Stimulated activated memory B cell treated with anti-CD40 and anti-IgM and Interleukin-4, amounts not matched to agents 10 μg/mL and 1 μg/mL and 100 μg/mL, for 72 hours (primary cell): ENCODE measurements around the gene BCAP31.
A peak's percentile ranks its signal among the peaks of the same experiment; 100 is the strongest.
"Not testable (repeated sequence)": the region's sequence is repeated elsewhere in the genome, so short reads cannot be mapped to it uniquely, and the experiment has no call there.

Experiments used
- ATAC-seq: fragments of 150-1000 bp; cut with Tn5 transposase; 2 replicates; pipeline ENCODE4 v1.10.0; 2021
- H3K27ac Mint-ChIP-seq: one replicate; pipeline ENCODE4 v1.8.0; 2022; ENCODE audit warnings: mild to moderate bottlenecking, mixed read lengths
- H3K27me3 Mint-ChIP-seq: one replicate; pipeline ENCODE4 v1.8.0; 2022; ENCODE audit warnings: mixed read lengths
- H3K36me3 Mint-ChIP-seq: one replicate; pipeline ENCODE4 v1.8.0; 2022; ENCODE audit warnings: mixed read lengths
- H3K4me1 Mint-ChIP-seq: one replicate; pipeline ENCODE4 v1.8.0; 2022; ENCODE audit warnings: mixed read lengths
- H3K4me3 Mint-ChIP-seq: one replicate; pipeline ENCODE4 v1.8.0; 2022; ENCODE audit warnings: mild to moderate bottlenecking, moderate library complexity, mixed read lengths
- H3K9me3 Mint-ChIP-seq: one replicate; pipeline ENCODE4 v1.8.0; 2022; ENCODE audit warnings: mixed read lengths

BCAP31 gene

GRCh38 chrX:153730115-153730514, 5.9 kb upstream of the BCAP31 start:
- H3K27ac Mint-ChIP-seq, H3K9me3 Mint-ChIP-seq, H3K4me3 Mint-ChIP-seq, ATAC-seq, H3K27me3 Mint-ChIP-seq: not testable (repeated sequence)
- Mint-ChIP-seq H3K4me1 (peaks cover 30% of the 10 kb centered on the region), H3K36me3 (peaks cover 23% of the 10 kb centered on the region)

- ATAC-seq, result no peak
- peaks cover 24% of the 10 kb centered on the region for H3K4me1 Mint-ChIP-seq
- no peak overlapping the region for H3K27ac Mint-ChIP-seq
- no peaks in the 10 kb centered on the region for H3K9me3 Mint-ChIP-seq
- H3K27me3 Mint-ChIP-seq, result no peaks in the 10 kb centered on the region
- H3K36me3 Mint-ChIP-seq, result peaks cover 18% of the 10 kb centered on the region
- H3K4me3 Mint-ChIP-seq, result no peak overlapping the region
Observed at GRCh38 chrX:153728951-153729631, 4.9 kb upstream of the BCAP31 start.

- Mint-ChIP-seq H3K27ac (no peak overlapping the region), H3K4me3 (no peak overlapping the region), H3K4me1 (peaks cover 28% of the 10 kb centered on the region), H3K27me3 (no peaks in the 10 kb centered on the region), H3K36me3 (peaks cover 18% of the 10 kb centered on the region), H3K9me3 (no peaks in the 10 kb centered on the region)
- ATAC-seq, result no peak
Observed at GRCh38 chrX:153728095-153728494, 3.9 kb upstream of the BCAP31 start.

GRCh38 chrX:153727123-153727931, 3.1 kb upstream of the BCAP31 start:
- Mint-ChIP-seq H3K36me3 (peaks cover 18% of the 10 kb centered on the region), H3K4me1 (peaks cover 34% of the 10 kb centered on the region), H3K9me3 (no peaks in the 10 kb centered on the region), H3K4me3 (peak overlapping the region; percentile 64), H3K27ac (peak overlapping the region; percentile 78), H3K27me3 (no peaks in the 10 kb centered on the region)
- no peak for ATAC-seq

GRCh38 chrX:153726286-153727122, 2.3 kb upstream of the BCAP31 start:
- Mint-ChIP-seq H3K27me3 (no peaks in the 10 kb centered on the region), H3K36me3 (peaks cover 11% of the 10 kb centered on the region), H3K27ac (peak overlapping the region; percentile 78), H3K9me3 (no peaks in the 10 kb centered on the region), H3K4me1 (peaks cover 36% of the 10 kb centered on the region), H3K4me3 (peak overlapping the region; percentile 64)
- ATAC-seq, result peak; percentile 73

- Mint-ChIP-seq H3K36me3 (peaks cover 4% of the 10 kb centered on the region), H3K4me3 (peak overlapping the region; percentile 45), H3K27me3 (no peaks in the 10 kb centered on the region), H3K27ac (no peak overlapping the region), H3K4me1 (peaks cover 33% of the 10 kb centered on the region), H3K9me3 (no peaks in the 10 kb centered on the region)
- no peak for ATAC-seq
Observed at GRCh38 chrX:153725832-153726285, 1.7 kb upstream of the BCAP31 start.

GRCh38 chrX:153725039-153725831, 1.0 kb upstream of the BCAP31 start:
- Mint-ChIP-seq H3K27me3 (no peaks in the 10 kb centered on the region), H3K36me3 (no peaks in the 10 kb centered on the region), H3K4me1 (peaks cover 33% of the 10 kb centered on the region), H3K4me3 (peak overlapping the region; percentile 72), H3K9me3 (no peaks in the 10 kb centered on the region), H3K27ac (peak overlapping the region; percentile 86)
- no peak for ATAC-seq

GRCh38 chrX:153723351-153724251, 586 bp downstream of the BCAP31 start:
- Mint-ChIP-seq H3K9me3 (no peaks in the 10 kb centered on the region), H3K4me3 (peak overlapping the region; percentile 91), H3K27ac (peak overlapping the region; percentile 86), H3K4me1 (peaks cover 33% of the 10 kb centered on the region), H3K27me3 (no peaks in the 10 kb centered on the region), H3K36me3 (peaks cover 5% of the 10 kb centered on the region)
- peak; percentile 56 for ATAC-seq

- Mint-ChIP-seq H3K36me3 (peaks cover 6% of the 10 kb centered on the region), H3K27me3 (no peaks in the 10 kb centered on the region)
- no peak for ATAC-seq
Observed at GRCh38 chrX:153722704-153723350, 1.4 kb downstream of the BCAP31 start.

GRCh38 chrX:153719701-153720100, 4.5 kb downstream of the BCAP31 start:
- Mint-ChIP-seq H3K27ac (no peak overlapping the region), H3K4me3 (no peak overlapping the region), H3K4me1 (peaks cover 15% of the 10 kb centered on the region), H3K9me3 (no peaks in the 10 kb centered on the region), H3K27me3 (no peaks in the 10 kb centered on the region), H3K36me3 (peaks cover 6% of the 10 kb centered on the region)
- no peak for ATAC-seq

More at GRCh38 chrX:153722704-153723350, 1.4 kb downstream of the BCAP31 start:
- H3K4me1 Mint-ChIP-seq, result peaks cover 33% of the 10 kb centered on the region
- H3K27ac Mint-ChIP-seq, result peak overlapping the region; percentile 86
- peak overlapping the region; percentile 91 for H3K4me3 Mint-ChIP-seq
- H3K9me3 Mint-ChIP-seq, result no peaks in the 10 kb centered on the region

- Mint-ChIP-seq H3K4me1 (peaks cover 15% of the 10 kb centered on the region), H3K36me3 (peaks cover 6% of the 10 kb centered on the region), H3K9me3 (no peaks in the 10 kb centered on the region), H3K27ac (no peak overlapping the region), H3K4me3 (no peak overlapping the region), H3K27me3 (no peaks in the 10 kb centered on the region)
- ATAC-seq, result no peak
Observed at GRCh38 chrX:153719238-153719637, 4.9 kb downstream of the BCAP31 start.

GRCh38 chrX:153717445-153717844, 6.7 kb downstream of the BCAP31 start:
- Mint-ChIP-seq H3K36me3 (peaks cover 12% of the 10 kb centered on the region), H3K27ac (no peak overlapping the region)

GRCh38 chrX:153714256-153714655, 9.9 kb downstream of the BCAP31 start:
- Mint-ChIP-seq H3K9me3 (no peaks in the 10 kb centered on the region), H3K27ac (no peak overlapping the region), H3K36me3 (peaks cover 29% of the 10 kb centered on the region), H3K4me3 (no peak overlapping the region), H3K4me1 (no peaks in the 10 kb centered on the region), H3K27me3 (no peaks in the 10 kb centered on the region)
- ATAC-seq, result no peak

More at GRCh38 chrX:153717445-153717844, 6.7 kb downstream of the BCAP31 start:
- H3K4me1 Mint-ChIP-seq, result peaks cover 6% of the 10 kb centered on the region
- no peak for ATAC-seq
- no peaks in the 10 kb centered on the region for H3K27me3 Mint-ChIP-seq
- no peak overlapping the region for H3K4me3 Mint-ChIP-seq
- H3K9me3 Mint-ChIP-seq, result no peaks in the 10 kb centered on the region
